RWPE2 (cell line): Measurements from ENCODE around the gene GDI1.

ENCODE experiments used
- ATAC-seq: fragments of 200-7000 bp; cut with Tn5 transposase; 3 replicates; pipeline ENCODE4 v1.9.1; 2021; ENCODE audit warnings: low read depth
- DNase-seq: peaks from one replicate; pipeline ENCODE4 v3.0.0-alpha.2; 2020; ENCODE audit warnings: low spot score
- H3K27ac ChIP-seq: fragments of 450-650 bp; 2 replicates; pipeline ENCODE4 v1.5.1; 2017; ENCODE audit warnings: mild to moderate bottlenecking; ENCODE audit not compliant: poor library complexity, severe bottlenecking
- H3K27me3 ChIP-seq: fragments of 250-450 bp; sonication (Bioruptor Pico); 2 replicates; pipeline ENCODE4 v1.5.1; 2021; ENCODE audit warnings: mild to moderate bottlenecking, moderate library complexity; ENCODE audit not compliant: insufficient read depth, poor library complexity, severe bottlenecking
- H3K36me3 ChIP-seq: fragments of 250-450 bp; sonication (Bioruptor Pico); 2 replicates; pipeline ENCODE4 v1.5.1; 2020; ENCODE audit warnings: low read depth, mild to moderate bottlenecking, moderate library complexity
- H3K4me1 ChIP-seq: fragments of 250-450 bp; sonication (Bioruptor Pico); 2 replicates; pipeline ENCODE4 v1.5.1; 2021; ENCODE audit warnings: mild to moderate bottlenecking, moderate library complexity; ENCODE audit not compliant: insufficient read depth, poor library complexity, severe bottlenecking
- H3K4me3 ChIP-seq: fragments of 250-450 bp; sonication (Bioruptor Pico); 2 replicates; pipeline ENCODE4 v1.5.1; 2021; ENCODE audit warnings: mild to moderate bottlenecking, moderate library complexity; ENCODE audit not compliant: severe bottlenecking
- H3K9me3 ChIP-seq: fragments of 250-450 bp; sonication (Bioruptor Pico); 2 replicates; pipeline ENCODE4 v1.5.1; 2021; ENCODE audit warnings: mild to moderate bottlenecking, moderate library complexity; ENCODE audit not compliant: severe bottlenecking
- CTCF ChIP-seq: fragments of 450-650 bp; IDR thresholded peaks from one replicate; pipeline ENCODE4 v1.5.1; 2017; ENCODE audit warnings: mild to moderate bottlenecking, moderate library complexity; ENCODE audit not compliant: poor library complexity, severe bottlenecking

The GDI1 gene

GRCh38 chrX:154469114-154469513 lies 32.2 kb downstream of the GDI1 start:
- H3K27me3 ChIP-seq: no peaks in the 10 kb centered on the region
- DNase-seq: no peak
- H3K36me3 ChIP-seq: 0 out of 2 replicates have a peak, but pooled peaks cover 3% of the 10 kb centered on the region
- ATAC-seq: no peak
- no peaks in the 10 kb centered on the region for H3K9me3 ChIP-seq
- TF ChIP-seq CTCF: no peak
- no peaks in the 10 kb centered on the region for H3K4me1 ChIP-seq
- no peak overlapping the region for H3K27ac ChIP-seq
- H3K4me3 ChIP-seq: no peak overlapping the region

GRCh38 chrX:154469880-154470279 lies 32.9 kb downstream of the GDI1 start:
- TF ChIP-seq CTCF: no peak
- no peak overlapping the region for H3K4me3 ChIP-seq
- no peak overlapping the region for H3K27ac ChIP-seq
- H3K36me3 ChIP-seq: no peaks in the 10 kb centered on the region
- no peaks in the 10 kb centered on the region for H3K27me3 ChIP-seq
- DNase-seq (no peak), ATAC-seq (no peak)
- no peaks in the 10 kb centered on the region for H3K4me1 ChIP-seq
- H3K9me3 ChIP-seq: no peaks in the 10 kb centered on the region

- DNase-seq (no peak), ATAC-seq (no peak)
- no peaks in the 10 kb centered on the region for H3K27me3 ChIP-seq
- no peaks in the 10 kb centered on the region for H3K9me3 ChIP-seq
- no peak for TF ChIP-seq CTCF
- no peaks in the 10 kb centered on the region for H3K4me1 ChIP-seq
- no peak overlapping the region for H3K4me3 ChIP-seq
- no peaks in the 10 kb centered on the region for H3K36me3 ChIP-seq
- H3K27ac ChIP-seq: no peak overlapping the region
Measured at GRCh38 chrX:154470434-154470833, 33.5 kb downstream of the GDI1 start.

- Histone ChIP-seq H3K4me3 (no peak overlapping the region), H3K9me3 (no peaks in the 10 kb centered on the region), H3K4me1 (no peaks in the 10 kb centered on the region), H3K36me3 (no peaks in the 10 kb centered on the region), H3K27me3 (no peaks in the 10 kb centered on the region), H3K27ac (no peak overlapping the region)
- no peak for TF ChIP-seq CTCF
- ATAC-seq: no peak
- DNase-seq: no peak
Measured at GRCh38 chrX:154470914-154471568, 34.1 kb downstream of the GDI1 start.

- Histone ChIP-seq H3K36me3 (no peaks in the 10 kb centered on the region), H3K9me3 (no peaks in the 10 kb centered on the region), H3K4me1 (no peaks in the 10 kb centered on the region), H3K27me3 (no peaks in the 10 kb centered on the region), H3K27ac (no peak overlapping the region), H3K4me3 (no peak overlapping the region)
- DNase-seq: no peak
- ATAC-seq: no peak
- TF ChIP-seq CTCF: no peak
Measured at GRCh38 chrX:154471839-154472684, 35.1 kb downstream of the GDI1 start.
